Mesenchymal stem cell (in vitro differentiated cells and primary cell): ENCODE data around the gene DCUN1D1.
"Not testable (repeated sequence)": the region's sequence is repeated elsewhere in the genome, so short reads cannot be mapped to it uniquely, and the experiment has no call there.

ENCODE experiments used
- DNase-seq: peaks from one replicate; pipeline ENCODE4 v3.0.0-alpha.2; 2013
- H2AFZ ChIP-seq: one replicate; pipeline ENCODE4 v1.6.1; 2013; ENCODE audit warnings: low read depth, mild to moderate bottlenecking, control low read depth, inconsistent platforms, low read length, moderate library complexity
- H2AK5ac ChIP-seq: 2 replicates; pipeline ENCODE4 v1.6.1; 2013; ENCODE audit warnings: low read length, moderate library complexity, mild to moderate bottlenecking, inconsistent platforms; ENCODE audit not compliant: severe bottlenecking
- H2BK120ac ChIP-seq: one replicate; pipeline ENCODE4 v1.6.1; 2013; ENCODE audit warnings: low read depth, mild to moderate bottlenecking, inconsistent platforms, low read length, moderate library complexity
- H2BK12ac ChIP-seq, 2 experiments: one replicate each; pipeline ENCODE4 v1.6.1; 2013; ENCODE audit warnings: inconsistent platforms in 2 of 2, low read length in 2 of 2, mild to moderate bottlenecking in 2 of 2, moderate library complexity in 2 of 2, control low read depth in 1 of 2
- H2BK15ac ChIP-seq: one replicate; pipeline ENCODE4 v1.6.1; 2013; ENCODE audit warnings: mild to moderate bottlenecking, low read depth, inconsistent platforms; ENCODE audit not compliant: poor library complexity, severe bottlenecking
- H2BK5ac ChIP-seq: 2 replicates; pipeline ENCODE4 v1.6.1; 2013; ENCODE audit warnings: low read depth, mild to moderate bottlenecking, low read length, control low read depth, inconsistent platforms; ENCODE audit not compliant: poor library complexity, severe bottlenecking
- H3K14ac ChIP-seq, 2 experiments: one replicate each; pipeline ENCODE4 v1.6.1; 2013; ENCODE audit warnings: inconsistent platforms in 2 of 2, low read length in 2 of 2, control low read depth in 1 of 2, mild to moderate bottlenecking in 1 of 2, moderate library complexity in 1 of 2
- H3K18ac ChIP-seq, 2 experiments: one replicate each; pipeline ENCODE4 v1.6.1; 2013; ENCODE audit warnings: inconsistent platforms in 2 of 2, low read length in 2 of 2, control low read depth in 1 of 2, low read depth in 1 of 2, mild to moderate bottlenecking in 1 of 2
- H3K23ac ChIP-seq, 2 experiments: one replicate each; pipeline ENCODE4 v1.6.1; 2013; ENCODE audit warnings: inconsistent platforms in 2 of 2, low read length in 2 of 2, mild to moderate bottlenecking in 2 of 2, moderate library complexity in 2 of 2, control low read depth in 1 of 2
- H3K27ac ChIP-seq: 2 replicates; pipeline ENCODE4 v1.5.1; 2013; ENCODE audit warnings: mild to moderate bottlenecking, moderate library complexity, low read length, control low read depth, inconsistent platforms; ENCODE audit not compliant: poor library complexity, severe bottlenecking
- H3K27me3 ChIP-seq, 2 experiments: 2 replicates each; pipeline versions ENCODE4 v1.6.1 to v1.7.0; 2013; ENCODE audit warnings: low read length in 2 of 2, mild to moderate bottlenecking in 2 of 2, moderate library complexity in 2 of 2, control low read depth in 1 of 2, inconsistent platforms in 1 of 2; ENCODE audit not compliant: control insufficient read depth in 1 of 2, insufficient read depth in 1 of 2
- H3K36me3 ChIP-seq, 2 experiments: 2 replicates each; pipeline versions ENCODE4 v1.6.1 to v1.7.0; 2013; ENCODE audit warnings: low read length in 2 of 2, control low read depth in 1 of 2, inconsistent platforms in 1 of 2, low read depth in 1 of 2, mild to moderate bottlenecking in 1 of 2; ENCODE audit not compliant: insufficient read depth in 2 of 2, control insufficient read depth in 1 of 2
- H3K4ac ChIP-seq, 2 experiments: one replicate each; pipeline ENCODE4 v1.6.1; 2013; ENCODE audit warnings: inconsistent platforms in 2 of 2, low read length in 2 of 2, mild to moderate bottlenecking in 2 of 2, moderate library complexity in 2 of 2, control low read depth in 1 of 2, low read depth in 1 of 2
- H3K4me1 ChIP-seq: 2 replicates; pipeline ENCODE4 v1.6.1; 2013; ENCODE audit warnings: low read depth, low read length, control low read depth; ENCODE audit not compliant: control insufficient read depth, insufficient read depth
- H3K4me2 ChIP-seq: 2 replicates; pipeline ENCODE4 v1.6.1; 2013; ENCODE audit warnings: low read length, mild to moderate bottlenecking, inconsistent platforms; ENCODE audit not compliant: poor library complexity, severe bottlenecking
- H3K4me3 ChIP-seq, 2 experiments: 2 replicates each; pipeline versions ENCODE4 v1.5.1 to v1.7.0; 2013; ENCODE audit warnings: low read length in 2 of 2, mild to moderate bottlenecking in 2 of 2, control low read depth in 1 of 2, low read depth in 1 of 2; ENCODE audit not compliant: insufficient read depth in 1 of 2
- H3K79me1 ChIP-seq: replicated peaks from 2 replicates; pipeline ENCODE4 v1.6.1; 2013; ENCODE audit warnings: mild to moderate bottlenecking, control low read depth, low read length, inconsistent platforms; ENCODE audit not compliant: poor library complexity, severe bottlenecking
- H3K9ac ChIP-seq: 2 replicates; pipeline ENCODE4 v1.7.0; 2013; ENCODE audit warnings: mild to moderate bottlenecking, low read length, moderate library complexity
- H3K9me3 ChIP-seq: 2 replicates; pipeline ENCODE4 v1.7.0; 2013; ENCODE audit warnings: mild to moderate bottlenecking, low read length; ENCODE audit not compliant: control insufficient read depth
- H4K8ac ChIP-seq: one replicate; pipeline ENCODE4 v1.6.1; 2013; ENCODE audit warnings: inconsistent platforms, mild to moderate bottlenecking, low read length, moderate library complexity
- H4K91ac ChIP-seq: one replicate; pipeline ENCODE4 v1.6.1; 2013; ENCODE audit warnings: mild to moderate bottlenecking, low read length, inconsistent platforms
- WGBS: methylation state at CpG from one replicate; pipeline ENCODE4 v1.1.7; 2013; ENCODE audit warnings: mixed read lengths; 5-methylcytosine and 5-hydroxymethylcytosine counted together

DCUN1D1 gene

DNA sequence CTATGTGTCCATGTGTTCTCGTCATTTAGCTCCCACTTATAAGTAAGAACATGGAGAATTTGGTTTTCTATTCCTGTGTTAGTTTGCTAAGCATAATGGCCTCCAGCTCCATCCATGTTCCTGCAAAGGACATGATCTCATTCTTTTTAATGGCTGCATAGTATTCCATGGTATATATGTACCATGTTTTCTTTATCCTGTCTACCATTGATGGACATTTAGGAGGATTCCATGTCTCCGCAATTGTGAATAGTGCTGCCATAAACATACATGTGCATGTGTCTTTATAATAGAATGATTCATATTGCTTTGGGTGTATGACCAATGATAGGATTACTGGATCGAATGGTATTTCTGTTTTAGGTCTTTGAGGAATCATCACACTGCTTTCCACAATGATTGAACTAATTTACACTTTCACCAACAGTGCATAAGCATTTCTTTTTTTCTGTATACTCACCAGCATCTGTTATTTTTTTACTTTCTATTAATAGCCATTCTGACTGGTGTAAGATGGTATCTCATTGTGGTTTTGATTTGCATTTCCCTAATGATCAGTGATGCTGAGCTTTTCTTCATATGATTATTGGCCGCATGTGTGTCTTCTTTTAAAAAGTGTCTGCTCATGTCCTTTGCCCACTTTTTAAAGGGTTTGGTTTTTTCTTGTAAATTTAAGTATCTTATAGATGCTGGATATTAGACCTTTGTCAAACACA lies 13.3 kb upstream of the DCUN1D1 start:
- H2AFZ ChIP-seq, H4K8ac ChIP-seq: not testable (repeated sequence)

DNA sequence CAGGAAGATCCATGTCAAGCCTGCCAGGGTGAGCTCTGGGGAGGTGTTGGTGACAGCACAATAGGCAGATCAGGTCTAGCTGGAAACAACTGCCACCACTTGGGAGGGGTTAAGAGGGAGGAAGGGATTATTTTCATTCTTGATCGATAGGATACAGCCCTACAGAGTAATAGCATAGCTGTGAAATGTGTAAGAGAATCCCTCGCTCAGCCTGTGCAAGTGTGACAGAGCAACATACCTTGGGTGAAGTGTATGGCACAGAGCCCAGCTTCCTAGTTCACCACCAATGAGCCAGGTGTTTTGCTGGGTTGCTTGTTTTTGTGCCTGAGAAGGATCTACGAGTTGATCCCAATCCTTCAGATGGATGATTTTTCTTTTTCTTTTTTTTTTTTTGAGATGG lies 9.2 kb upstream of the DCUN1D1 start:
- no peak overlapping the region for H3K18ac ChIP-seq
- no peak overlapping the region for H3K23ac ChIP-seq
- no peak overlapping the region for H3K4ac ChIP-seq
- H3K14ac ChIP-seq: no peak overlapping the region
- H2BK5ac ChIP-seq: no peak overlapping the region
- H3K4me3 ChIP-seq: no peak overlapping the region
- no peak overlapping the region for H3K27ac ChIP-seq
- 95% methylated on average over 2 of the region's 3 CpGs for WGBS
- no peak overlapping the region for H2BK12ac ChIP-seq
- no peak for DNase-seq
- H3K9me3 ChIP-seq: no peaks in the 10 kb centered on the region
- H3K36me3 ChIP-seq: no peaks in the 10 kb centered on the region
- no peak overlapping the region for H3K4me2 ChIP-seq
- no peak overlapping the region for H2BK120ac ChIP-seq
- H3K27me3 ChIP-seq: no peaks in the 10 kb centered on the region
- H4K91ac ChIP-seq: no peak overlapping the region
- H3K79me1 ChIP-seq: no peaks in the 10 kb centered on the region
- no peak overlapping the region for H2AK5ac ChIP-seq
- no peak overlapping the region for H4K8ac ChIP-seq
- H2AFZ ChIP-seq: no peak overlapping the region
- no peak overlapping the region for H3K9ac ChIP-seq
- H2BK15ac ChIP-seq: no peak overlapping the region
- no peaks in the 10 kb centered on the region for H3K4me1 ChIP-seq

More for the DNA sequence above, 13.3 kb upstream of the DCUN1D1 start:
- not testable (repeated sequence) for H3K4me3 ChIP-seq, H2BK5ac ChIP-seq, H3K4me2 ChIP-seq, H2BK120ac ChIP-seq, H4K91ac ChIP-seq, H3K27ac ChIP-seq, H3K18ac ChIP-seq, H2BK15ac ChIP-seq, H3K9me3 ChIP-seq, H2BK12ac ChIP-seq, H3K27me3 ChIP-seq, H3K79me1 ChIP-seq, DNase-seq, H3K4me1 ChIP-seq, H3K4ac ChIP-seq, H3K9ac ChIP-seq, H2AK5ac ChIP-seq, H3K36me3 ChIP-seq, H3K14ac ChIP-seq, H3K23ac ChIP-seq
- WGBS: 100% methylated on average over 4 of the region's 4 CpGs

DNA sequence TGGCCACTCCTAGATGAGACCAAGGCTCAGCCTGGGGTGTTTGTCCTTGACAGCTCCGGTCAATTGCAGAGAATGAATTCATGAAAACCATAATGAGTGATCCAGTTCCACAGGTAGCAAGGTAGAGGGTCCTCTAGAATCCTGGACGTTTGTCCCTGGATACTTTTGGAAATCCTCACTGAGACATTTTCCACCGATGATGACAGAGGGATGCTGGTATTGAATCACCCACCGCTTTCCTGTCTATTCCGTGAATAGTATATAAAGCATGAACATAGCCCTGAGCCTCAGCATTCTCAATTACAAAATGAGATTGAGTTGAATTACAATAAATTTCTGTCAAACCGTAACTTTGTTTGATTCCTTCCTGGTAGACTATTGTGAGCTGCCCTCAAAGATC lies 5.7 kb upstream of the DCUN1D1 start:
- Histone ChIP-seq H3K18ac (no peak overlapping the region), H3K4ac (no peak overlapping the region), H4K8ac (no peak overlapping the region), H3K4me3 (no peak overlapping the region), H3K9me3 (no peaks in the 10 kb centered on the region), H4K91ac (no peak overlapping the region), H3K79me1 (no peaks in the 10 kb centered on the region), H3K14ac (no peak overlapping the region), H2BK5ac (no peak overlapping the region), H3K9ac (no peak overlapping the region), H3K27me3 (no peaks in the 10 kb centered on the region), H2BK15ac (no peak overlapping the region), H2AFZ (no peak overlapping the region), H3K36me3 (no peaks in the 10 kb centered on the region), H3K4me2 (no peak overlapping the region), H3K27ac (no peak overlapping the region), H2BK12ac (no peak overlapping the region), H2BK120ac (no peak overlapping the region), H2AK5ac (no peak overlapping the region), H3K23ac (no peak overlapping the region), H3K4me1 (peaks cover 3% of the 10 kb centered on the region)
- no peak for DNase-seq
- WGBS: 87% methylated on average over 4 of the region's 6 CpGs

DNA sequence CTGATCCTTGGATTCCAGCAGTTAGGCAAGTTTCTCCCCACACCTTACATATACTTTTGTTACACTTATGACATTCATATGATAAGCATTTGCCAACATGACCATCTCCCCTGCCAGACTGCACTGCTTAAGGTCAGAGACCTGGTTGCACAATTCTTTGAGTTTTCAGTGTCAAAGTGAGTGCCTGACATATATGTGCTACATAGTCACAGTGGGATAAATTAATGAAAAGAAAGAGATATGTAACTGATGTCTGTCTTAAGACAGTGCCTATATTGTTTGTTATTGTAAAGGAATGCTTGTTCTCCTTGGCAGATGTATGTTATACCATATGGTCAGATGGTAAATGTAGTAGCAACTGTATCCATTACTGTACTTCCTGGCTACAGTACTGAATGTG lies 3.5 kb upstream of the DCUN1D1 start:
- H3K4me1 ChIP-seq: peaks cover 5% of the 10 kb centered on the region
- H3K4me3 ChIP-seq: no peak overlapping the region
- no peak overlapping the region for H3K18ac ChIP-seq
- H3K23ac ChIP-seq: no peak overlapping the region
- no peak for DNase-seq
- H3K4ac ChIP-seq: no peak overlapping the region
- H3K14ac ChIP-seq: no peak overlapping the region
- no peak overlapping the region for H2BK5ac ChIP-seq
- H3K27me3 ChIP-seq: no peaks in the 10 kb centered on the region
- H3K9me3 ChIP-seq: no peaks in the 10 kb centered on the region
- no peak overlapping the region for H4K91ac ChIP-seq
- no peak overlapping the region for H2BK120ac ChIP-seq
- no peak overlapping the region for H4K8ac ChIP-seq
- H3K4me2 ChIP-seq: no peak overlapping the region
- no peak overlapping the region for H2AK5ac ChIP-seq
- no peaks in the 10 kb centered on the region for H3K36me3 ChIP-seq
- H3K27ac ChIP-seq: no peak overlapping the region
- no peak overlapping the region for H2BK12ac ChIP-seq
- peaks cover 1% of the 10 kb centered on the region for H3K79me1 ChIP-seq
- H2BK15ac ChIP-seq: no peak overlapping the region
- no peak overlapping the region for H2AFZ ChIP-seq
- no peak overlapping the region for H3K9ac ChIP-seq
